Mucosa of rectum (tissue), 2 donors: ENCODE results near the gene FAM185A.
"Not testable (repeated sequence)": the region's sequence is repeated elsewhere in the genome, so short reads cannot be mapped to it uniquely, and the experiment has no call there.

ENCODE experiments used
- H3K27ac ChIP-seq, 2 donors: one replicate each; pipeline ENCODE4 v1.7.0; 2013; ENCODE audit warnings: inconsistent platforms in 2 of 2, low read depth in 2 of 2, low read length in 2 of 2
- H3K27me3 ChIP-seq, 2 donors: one replicate each; pipeline ENCODE4 v1.7.0; 2013; ENCODE audit warnings: low read length in 2 of 2; ENCODE audit not compliant: control insufficient read depth in 2 of 2, insufficient read depth in 2 of 2
- H3K36me3 ChIP-seq, 2 donors: one replicate each; pipeline ENCODE4 v1.7.0; 2013; ENCODE audit warnings: low read length in 2 of 2; ENCODE audit not compliant: control insufficient read depth in 2 of 2, insufficient read depth in 2 of 2
- H3K4me1 ChIP-seq, 2 donors: one replicate each; pipeline ENCODE4 v1.7.0; 2013; ENCODE audit warnings: low read length in 2 of 2, mild to moderate bottlenecking in 1 of 2; ENCODE audit not compliant: control insufficient read depth in 2 of 2, insufficient read depth in 2 of 2
- H3K4me3 ChIP-seq, 2 donors: one replicate each; pipeline ENCODE4 v1.7.0; 2013; ENCODE audit warnings: low read length in 2 of 2
- H3K9ac ChIP-seq, 2 donors: one replicate each; pipeline ENCODE4 v1.7.0; 2013; ENCODE audit warnings: low read length in 2 of 2, low read depth in 1 of 2, mild to moderate bottlenecking in 1 of 2
- H3K9me3 ChIP-seq, 2 donors: one replicate each; pipeline ENCODE4 v1.7.0; 2013; ENCODE audit warnings: low read length in 2 of 2; ENCODE audit not compliant: control insufficient read depth in 2 of 2
- donor health status: healthy.
- donor health status: Normal muscosa, but diverticular disease.

The FAM185A gene

GRCh38 chr7:102830197-102830596 lies 81.4 kb downstream of the FAM185A start:
- Histone ChIP-seq H3K4me1 (no peaks in the 10 kb centered on the region), H3K9ac (no peak overlapping the region), H3K4me3 (no peak overlapping the region), H3K9me3 (no peaks in the 10 kb centered on the region), H3K27me3 (no peaks in the 10 kb centered on the region), H3K36me3 (peaks cover 3 to 16% of the 10 kb centered on the region in 2 donors), H3K27ac (no peak overlapping the region)

- Histone ChIP-seq H3K27ac (no peak overlapping the region), H3K4me1 (no peaks in the 10 kb centered on the region)
Observed at GRCh38 chr7:102832674-102833073, 83.9 kb downstream of the FAM185A start.

GRCh38 chr7:102833343-102833742 lies 84.5 kb downstream of the FAM185A start:
- H3K4me1 ChIP-seq = no peaks in the 10 kb centered on the region
- no peak overlapping the region for H3K9ac ChIP-seq
- H3K9me3 ChIP-seq = no peaks in the 10 kb centered on the region
- peaks cover 0 to 11% of the 10 kb centered on the region in 2 donors for H3K36me3 ChIP-seq
- H3K27ac ChIP-seq = no peak overlapping the region
- H3K4me3 ChIP-seq = no peak overlapping the region
- no peaks in the 10 kb centered on the region for H3K27me3 ChIP-seq

More at GRCh38 chr7:102832674-102833073, 83.9 kb downstream of the FAM185A start:
- Histone ChIP-seq H3K9me3 (no peaks in the 10 kb centered on the region), H3K36me3 (peaks cover 0 to 11% of the 10 kb centered on the region in 2 donors), H3K27me3 (no peaks in the 10 kb centered on the region), H3K4me3 (no peak overlapping the region), H3K9ac (no peak overlapping the region)

- Histone ChIP-seq H3K27ac (no peak overlapping the region), H3K4me1 (no peaks in the 10 kb centered on the region), H3K4me3 (no peak overlapping the region), H3K9ac (no peak overlapping the region), H3K36me3 (peaks cover 0 to 5% of the 10 kb centered on the region in 2 donors), H3K27me3 (no peaks in the 10 kb centered on the region), H3K9me3 (no peaks in the 10 kb centered on the region)
Observed at GRCh38 chr7:102834466-102834865, 85.7 kb downstream of the FAM185A start.

GRCh38 chr7:102834999-102835398 lies 86.2 kb downstream of the FAM185A start:
- H3K4me3 ChIP-seq = no peak overlapping the region

GRCh38 chr7:102836191-102836919 lies 87.6 kb downstream of the FAM185A start:
- Histone ChIP-seq H3K27ac (no peak overlapping the region), H3K27me3 (no peaks in the 10 kb centered on the region), H3K4me3 (no peak overlapping the region), H3K36me3 (no peaks in the 10 kb centered on the region), H3K9me3 (no peaks in the 10 kb centered on the region), H3K9ac (no peak overlapping the region), H3K4me1 (no peaks in the 10 kb centered on the region)

More at GRCh38 chr7:102834999-102835398, 86.2 kb downstream of the FAM185A start:
- H3K36me3 ChIP-seq = peaks cover 0 to 2% of the 10 kb centered on the region in 2 donors
- no peaks in the 10 kb centered on the region for H3K9me3 ChIP-seq
- H3K27ac ChIP-seq = no peak overlapping the region
- no peaks in the 10 kb centered on the region for H3K27me3 ChIP-seq
- no peaks in the 10 kb centered on the region for H3K4me1 ChIP-seq
- no peak overlapping the region for H3K9ac ChIP-seq

- no peak overlapping the region for H3K27ac ChIP-seq
- H3K4me1 ChIP-seq = no peaks in the 10 kb centered on the region
- no peaks in the 10 kb centered on the region for H3K27me3 ChIP-seq
- no peaks in the 10 kb centered on the region for H3K9me3 ChIP-seq
- no peak overlapping the region for H3K9ac ChIP-seq
- no peaks in the 10 kb centered on the region for H3K36me3 ChIP-seq
- no peak overlapping the region for H3K4me3 ChIP-seq
Observed at GRCh38 chr7:102836977-102837376, 88.2 kb downstream of the FAM185A start.

- H3K27me3 ChIP-seq = no peaks in the 10 kb centered on the region
- no peak overlapping the region for H3K4me3 ChIP-seq
- no peaks in the 10 kb centered on the region for H3K36me3 ChIP-seq
- no peak overlapping the region for H3K27ac ChIP-seq
- H3K4me1 ChIP-seq = no peaks in the 10 kb centered on the region
- H3K9ac ChIP-seq = no peak overlapping the region
- no peaks in the 10 kb centered on the region for H3K9me3 ChIP-seq
Observed at GRCh38 chr7:102837802-102838201, 89.0 kb downstream of the FAM185A start.

- not testable (repeated sequence) for H3K4me1 ChIP-seq, H3K9me3 ChIP-seq, H3K9ac ChIP-seq, H3K27ac ChIP-seq, H3K27me3 ChIP-seq, H3K4me3 ChIP-seq, H3K36me3 ChIP-seq
Observed at GRCh38 chr7:102838572-102839101, 89.8 kb downstream of the FAM185A start.

- H3K27me3 ChIP-seq = no peaks in the 10 kb centered on the region
- no peaks in the 10 kb centered on the region for H3K9me3 ChIP-seq
- no peaks in the 10 kb centered on the region for H3K4me1 ChIP-seq
- H3K9ac ChIP-seq = no peak overlapping the region
- H3K4me3 ChIP-seq = no peak overlapping the region
- no peaks in the 10 kb centered on the region for H3K36me3 ChIP-seq
- no peak overlapping the region for H3K27ac ChIP-seq
Observed at GRCh38 chr7:102840404-102840803, 91.6 kb downstream of the FAM185A start.
